HCT116 (cell line): Measurements from ENCODE around the gene DLG5.

ENCODE experiments used
- CTCF ChIP-seq, 3 experiments: fragments of 200-600 bp in 1 of 3; sonication (generic) in 1 of 3; IDR thresholded peaks in 2 of 3; conservative IDR thresholded peaks in 1 of 3; 2 replicates each; pipeline ENCODE4 v1.5.1; 2012 to 2017; ENCODE audit warnings: low read depth in 2 of 3, low read length in 2 of 3, antibody characterized with exemption in 1 of 3, borderline replicate concordance in 1 of 3, control low read depth in 1 of 3, mild to moderate bottlenecking in 1 of 3, mixed read lengths in 1 of 3, mixed run types in 1 of 3, moderate library complexity in 1 of 3; ENCODE audit not compliant: insufficient read depth in 1 of 3
- EZH2 ChIP-seq: fragments of 200-600 bp; sonication (generic); IDR thresholded peaks from 2 replicates; pipeline ENCODE4 v1.6.1; 2017; ENCODE audit warnings: antibody characterized with exemption, mixed run types
- EZH2phosphoT487 ChIP-seq: fragments of 200-600 bp; IDR thresholded peaks from 2 replicates; pipeline ENCODE4 v1.6.1; 2018; ENCODE audit warnings: antibody characterized with exemption, borderline replicate concordance
- POLR2AphosphoS5 ChIP-seq: IDR thresholded peaks from 2 replicates; pipeline ENCODE4 v1.6.1; 2011; ENCODE audit warnings: mild to moderate bottlenecking, low read depth, low read length, moderate library complexity
- REST ChIP-seq: IDR thresholded peaks from 2 replicates; pipeline ENCODE4 v1.6.1; 2012; ENCODE audit warnings: low read depth
- TCF7L2 ChIP-seq: IDR thresholded peaks from 2 replicates; pipeline ENCODE4 v1.7.0; 2011; ENCODE audit warnings: borderline replicate concordance, inconsistent platforms; ENCODE audit not compliant: insufficient read depth, insufficient read length; ENCODE audit errors: extremely low read depth
- YY1 ChIP-seq: IDR thresholded peaks from 2 replicates; pipeline ENCODE4 v1.6.1; 2011; ENCODE audit warnings: low read length, low read depth, moderate library complexity, mild to moderate bottlenecking; ENCODE audit not compliant: insufficient replicate concordance; ENCODE audit errors: extremely low read depth
- ZFX ChIP-seq: fragments of 450-650 bp; IDR thresholded peaks from 2 replicates; pipeline ENCODE4 v1.6.1; 2017

GRCh38 chr10:77969114-77969513 lies 42.6 kb upstream of the DLG5 start:
- TF ChIP-seq POLR2AphosphoS5 (no peak), EZH2 (no peak), CTCF (IDR thresholded peaks at IDR 0.05 in 2 of 3, conservative IDR thresholded peaks at IDR 0.05 in 1 of 3; ENCODE audit: borderline replicate concordance in 1 of 3, insufficient read depth in 1 of 3, low read depth in 2 of 3, low read length in 2 of 3) (no peak), EZH2phosphoT487 (no peak), YY1 (no peak), TCF7L2 (no peak), ZFX (no peak), REST (no peak)
